ENCODE measurements around the gene PILRA.

- TF ChIP-seq, protein P1, sequence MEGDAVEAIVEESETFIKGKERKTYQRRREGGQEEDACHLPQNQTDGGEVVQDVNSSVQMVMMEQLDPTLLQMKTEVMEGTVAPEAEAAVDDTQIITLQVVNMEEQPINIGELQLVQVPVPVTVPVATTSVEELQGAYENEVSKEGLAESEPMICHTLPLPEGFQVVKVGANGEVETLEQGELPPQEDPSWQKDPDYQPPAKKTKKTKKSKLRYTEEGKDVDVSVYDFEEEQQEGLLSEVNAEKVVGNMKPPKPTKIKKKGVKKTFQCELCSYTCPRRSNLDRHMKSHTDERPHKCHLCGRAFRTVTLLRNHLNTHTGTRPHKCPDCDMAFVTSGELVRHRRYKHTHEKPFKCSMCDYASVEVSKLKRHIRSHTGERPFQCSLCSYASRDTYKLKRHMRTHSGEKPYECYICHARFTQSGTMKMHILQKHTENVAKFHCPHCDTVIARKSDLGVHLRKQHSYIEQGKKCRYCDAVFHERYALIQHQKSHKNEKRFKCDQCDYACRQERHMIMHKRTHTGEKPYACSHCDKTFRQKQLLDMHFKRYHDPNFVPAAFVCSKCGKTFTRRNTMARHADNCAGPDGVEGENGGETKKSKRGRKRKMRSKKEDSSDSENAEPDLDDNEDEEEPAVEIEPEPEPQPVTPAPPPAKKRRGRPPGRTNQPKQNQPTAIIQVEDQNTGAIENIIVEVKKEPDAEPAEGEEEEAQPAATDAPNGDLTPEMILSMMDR (IDR thresholded peaks at IDR 0.05) = no peak
- TF ChIP-seq POLR2A (IDR thresholded peaks at IDR 0.05) = no peak
These were observed 26.8 kb downstream of the PILRA start for GRCh38 chr7:100400041-100400440.
